Liver (tissue), 3 donors: ENCODE measurements around the gene SOX13.
A peak's percentile ranks its signal among the peaks of the same experiment; 100 is the strongest.

ENCODE experiments used
- JUND ChIP-seq, 2 donors: IDR thresholded peaks; 2 replicates each; pipeline ENCODE4 v1.6.1; 2016; ENCODE audit warnings: antibody characterized with exemption in 2 of 2
- TF ChIP-seq, protein P1 (sequence below): fragments of 150-350 bp; IDR thresholded peaks from 2 replicates; pipeline ENCODE4 v1.5.1; 2017; ENCODE audit warnings: improper control_type of control experiment, low read depth, low read length; ENCODE audit not compliant: missing input control
- donor health status: healthy.
- donor health status: healthy.

- TF ChIP-seq, protein P1, sequence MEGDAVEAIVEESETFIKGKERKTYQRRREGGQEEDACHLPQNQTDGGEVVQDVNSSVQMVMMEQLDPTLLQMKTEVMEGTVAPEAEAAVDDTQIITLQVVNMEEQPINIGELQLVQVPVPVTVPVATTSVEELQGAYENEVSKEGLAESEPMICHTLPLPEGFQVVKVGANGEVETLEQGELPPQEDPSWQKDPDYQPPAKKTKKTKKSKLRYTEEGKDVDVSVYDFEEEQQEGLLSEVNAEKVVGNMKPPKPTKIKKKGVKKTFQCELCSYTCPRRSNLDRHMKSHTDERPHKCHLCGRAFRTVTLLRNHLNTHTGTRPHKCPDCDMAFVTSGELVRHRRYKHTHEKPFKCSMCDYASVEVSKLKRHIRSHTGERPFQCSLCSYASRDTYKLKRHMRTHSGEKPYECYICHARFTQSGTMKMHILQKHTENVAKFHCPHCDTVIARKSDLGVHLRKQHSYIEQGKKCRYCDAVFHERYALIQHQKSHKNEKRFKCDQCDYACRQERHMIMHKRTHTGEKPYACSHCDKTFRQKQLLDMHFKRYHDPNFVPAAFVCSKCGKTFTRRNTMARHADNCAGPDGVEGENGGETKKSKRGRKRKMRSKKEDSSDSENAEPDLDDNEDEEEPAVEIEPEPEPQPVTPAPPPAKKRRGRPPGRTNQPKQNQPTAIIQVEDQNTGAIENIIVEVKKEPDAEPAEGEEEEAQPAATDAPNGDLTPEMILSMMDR, result peak; percentile 24
- TF ChIP-seq JUND (IDR thresholded peaks at IDR 0.05), result no peak
Observed at GRCh38 chr1:204123376-204123775, 50.5 kb downstream of the SOX13 start.
